HG03159 (cell line): ENCODE data around the gene DOCK1.
"Not testable (repeated sequence)": the region's sequence is repeated elsewhere in the genome, so short reads cannot be mapped to it uniquely, and the experiment has no call there.

Experiments used
- ATAC-seq: cut with Tn5 transposase; IDR thresholded peaks from one replicate; pipeline ENCODE4 v1.9.1; 2021; ENCODE audit warnings: mild to moderate bottlenecking, moderate library complexity; ENCODE audit not compliant: unreplicated experiment

DOCK1 gene

DNA sequence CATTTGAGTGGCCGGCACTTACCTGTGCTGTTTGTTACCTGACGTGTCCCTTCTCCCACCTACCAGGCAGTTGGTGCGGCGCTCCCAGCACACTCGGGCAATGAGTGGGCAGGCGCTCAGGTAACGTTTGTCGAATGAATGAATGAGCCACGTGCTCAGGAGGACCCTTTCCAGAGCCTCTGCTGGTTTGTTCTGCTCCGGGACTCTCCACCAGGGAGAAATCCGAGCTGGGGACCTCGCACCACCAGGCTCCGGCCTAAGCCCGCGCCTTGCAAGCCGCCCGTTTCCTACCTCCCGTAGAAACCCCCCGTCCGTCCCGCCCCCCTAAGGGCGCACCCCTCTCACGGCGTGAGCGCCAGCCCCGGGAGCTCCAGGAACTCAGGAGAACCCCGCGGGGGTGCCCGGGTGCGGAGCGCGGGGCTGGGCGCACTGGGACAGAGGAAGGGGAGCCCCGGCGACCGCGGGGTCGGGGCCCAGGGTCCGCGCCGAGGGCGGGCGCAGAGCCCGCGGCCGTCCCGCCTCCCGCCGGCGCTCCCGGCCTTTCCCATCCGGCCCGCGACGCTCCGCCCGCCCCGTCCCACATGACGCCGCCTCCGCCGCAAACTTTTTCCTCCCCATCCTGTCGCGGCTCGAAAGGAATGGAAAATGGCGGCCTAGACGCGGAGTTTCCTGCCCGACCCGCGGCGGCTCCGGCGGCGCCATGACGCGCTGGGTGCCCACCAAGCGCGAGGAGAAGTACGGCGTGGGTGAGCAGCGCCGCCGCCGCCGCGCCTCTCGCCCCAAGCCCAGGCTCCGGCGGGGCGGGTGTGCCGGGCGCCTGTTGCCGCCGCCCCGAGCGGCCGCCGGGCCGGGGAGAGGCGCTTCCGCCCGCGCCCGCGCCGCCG lies at the start of gene DOCK1:
TSS of gene DOCK1 (plus strand) at position 611 of the 884 bp plus-strand sequence. CDS start at position 701, 90 bp downstream.
- no peak for ATAC-seq

DNA sequence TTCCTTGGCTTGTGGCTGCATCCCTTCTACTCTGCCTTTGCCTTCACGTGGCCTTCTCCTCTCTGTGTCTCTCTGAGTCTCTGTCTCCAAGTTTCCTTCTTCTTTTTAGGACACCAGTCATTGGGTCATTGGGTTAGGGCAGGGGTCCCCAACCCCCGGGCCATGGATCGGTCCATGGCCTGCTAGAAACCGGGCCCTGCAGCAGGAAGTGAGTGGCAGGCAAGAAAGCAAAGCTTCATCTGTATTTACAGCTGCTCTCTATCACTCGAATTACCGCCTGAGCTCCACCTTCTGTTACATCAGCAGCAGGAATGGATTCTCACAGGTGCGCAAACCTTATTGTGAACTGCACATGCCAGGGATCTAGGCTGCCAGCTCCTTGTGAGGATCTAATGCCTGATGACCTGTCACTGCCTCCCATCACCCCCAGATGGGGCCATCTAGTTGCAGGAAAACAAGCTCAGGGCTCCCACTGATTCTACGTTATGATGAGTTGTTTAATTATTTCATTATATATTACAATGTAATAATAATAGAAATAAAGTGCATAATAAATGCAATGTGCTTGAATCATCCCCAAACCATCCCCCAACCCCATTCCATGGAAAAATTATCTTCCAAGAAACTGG lies 47.9 kb upstream of the DOCK1 start:
- no peak for ATAC-seq

DNA sequence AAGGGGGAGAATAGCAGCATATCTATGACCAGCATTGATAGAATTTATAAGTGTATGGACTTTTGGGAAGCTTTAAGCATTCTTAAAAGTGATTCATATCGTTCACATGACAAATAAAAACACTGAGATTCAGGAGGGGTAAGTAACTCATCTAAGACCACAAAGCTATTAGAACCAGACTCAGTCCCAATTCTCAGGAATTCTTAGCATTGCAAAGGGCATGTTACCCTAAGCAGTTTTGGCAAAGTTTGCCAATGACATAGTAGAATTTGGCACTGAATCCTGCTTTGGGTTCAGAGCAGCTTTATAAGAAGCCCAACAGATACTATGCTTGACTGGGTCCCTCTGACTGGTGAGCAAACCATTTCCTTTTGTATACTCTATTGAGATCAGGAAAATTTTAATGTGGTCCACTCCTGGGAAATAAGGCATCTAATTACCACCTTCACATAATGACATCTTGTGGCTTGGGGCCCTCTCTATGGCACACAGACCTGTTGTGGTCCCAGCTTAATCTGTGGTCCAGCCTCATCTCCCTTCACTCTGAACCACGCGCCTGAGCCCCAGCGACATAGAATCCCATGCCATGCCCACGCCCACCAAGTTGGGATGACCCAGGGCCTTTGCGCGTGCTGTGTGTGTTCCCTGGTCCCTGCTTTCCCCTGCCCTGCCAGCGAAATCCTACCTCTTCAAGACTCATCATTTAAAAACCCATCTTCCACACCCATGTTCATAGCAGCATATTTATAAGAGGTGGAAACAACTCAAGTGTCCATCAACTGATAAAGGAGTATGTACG lies 37.5 kb upstream of the DOCK1 start:
- ATAC-seq: no peak

DNA sequence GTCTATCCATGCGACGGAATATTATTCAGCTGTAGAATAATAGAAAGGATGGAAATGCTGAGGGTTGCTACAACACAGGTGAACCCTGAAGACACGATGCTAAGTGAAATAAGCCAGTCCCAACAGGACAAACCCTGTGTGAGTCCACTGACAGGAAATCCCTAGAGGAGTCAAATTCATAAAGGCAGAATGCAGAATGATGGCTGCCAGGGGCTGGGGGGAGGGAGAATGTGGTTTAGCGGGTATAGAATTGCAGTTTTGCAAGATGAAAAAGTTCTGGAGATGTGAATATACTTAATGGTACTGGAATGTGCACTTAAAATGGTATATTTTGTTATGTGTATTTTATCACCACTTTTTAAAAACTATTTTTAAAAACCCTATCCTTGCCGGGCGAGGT lies 36.9 kb upstream of the DOCK1 start:
- ATAC-seq: no peak

DNA sequence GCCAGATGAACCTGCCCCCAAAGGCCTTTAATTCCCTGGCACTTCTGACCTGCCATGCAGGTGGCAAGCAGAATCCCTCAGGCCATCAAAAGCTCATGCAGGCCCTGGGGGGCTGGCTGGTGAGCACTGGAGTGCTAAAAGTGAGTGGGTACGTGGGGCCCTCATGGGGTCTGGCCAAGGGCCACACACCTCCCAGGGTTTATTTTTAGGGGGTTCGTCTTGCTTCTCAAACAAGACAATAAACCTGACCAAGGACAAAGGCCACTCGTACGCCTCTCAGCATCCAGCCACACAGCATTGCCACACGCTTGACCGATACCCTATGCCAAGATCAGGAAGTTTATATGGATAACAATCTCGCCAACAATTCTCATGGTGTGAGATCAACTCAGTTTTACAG lies 33.1 kb upstream of the DOCK1 start:
- no peak for ATAC-seq

DNA sequence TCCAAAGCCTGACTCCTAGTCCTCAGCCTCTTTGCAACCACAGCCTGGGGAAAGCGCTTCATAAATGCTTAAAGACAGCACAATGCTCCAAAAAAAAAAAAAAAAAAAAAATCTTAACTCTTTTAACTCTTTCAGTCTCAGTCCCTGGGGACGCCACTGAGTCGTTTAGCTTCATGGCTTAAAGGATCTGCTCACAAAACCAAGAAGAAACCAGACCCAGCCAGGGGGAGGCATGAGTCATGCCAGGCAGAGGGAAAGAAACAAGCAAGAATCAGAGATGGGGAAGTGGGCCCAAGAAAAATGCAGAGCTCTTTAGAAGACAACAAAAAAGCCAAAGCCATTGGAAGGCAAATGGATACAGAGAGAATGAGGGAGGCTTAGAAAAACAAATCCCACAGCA lies 32.5 kb upstream of the DOCK1 start:
- ATAC-seq: no peak

DNA sequence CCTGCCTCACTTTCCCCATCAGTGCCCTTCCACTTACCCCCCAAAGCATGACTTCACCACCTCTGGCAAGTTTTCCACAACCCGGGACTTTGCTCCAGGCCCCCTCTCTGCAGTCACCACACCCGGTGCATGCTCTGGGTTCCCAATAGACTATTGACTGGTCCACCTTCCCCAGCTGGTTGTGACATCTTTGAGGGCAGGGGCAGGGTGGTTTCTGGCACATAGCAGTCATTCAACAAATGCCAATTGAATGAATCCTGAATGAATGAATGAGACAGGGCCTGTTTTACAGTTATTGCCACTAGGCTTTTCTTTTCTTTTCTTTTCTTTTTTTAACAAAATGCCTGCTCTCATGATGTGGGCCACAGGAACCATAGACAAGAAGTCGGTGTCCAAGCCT lies 28.8 kb upstream of the DOCK1 start:
- ATAC-seq: no peak

DNA sequence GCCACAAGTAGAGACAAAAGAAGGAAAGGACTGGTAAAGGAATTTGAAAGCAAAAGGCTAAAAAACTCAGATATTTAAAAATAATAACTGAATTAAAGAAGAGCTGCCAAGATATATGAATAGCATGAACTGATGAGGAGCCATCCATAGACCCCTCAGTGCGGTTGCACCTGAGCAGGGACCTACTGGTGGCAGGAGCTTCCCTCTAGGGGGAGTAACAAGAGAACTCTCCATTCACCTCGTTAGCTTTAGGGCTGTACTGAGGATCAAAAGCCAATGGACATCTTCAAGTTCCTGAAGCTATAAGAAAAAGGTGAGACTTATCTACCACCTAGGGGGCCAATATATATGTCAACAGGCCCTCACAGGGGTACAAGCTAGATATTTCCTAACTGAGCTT lies 27.8 kb upstream of the DOCK1 start:
- ATAC-seq: no peak

DNA sequence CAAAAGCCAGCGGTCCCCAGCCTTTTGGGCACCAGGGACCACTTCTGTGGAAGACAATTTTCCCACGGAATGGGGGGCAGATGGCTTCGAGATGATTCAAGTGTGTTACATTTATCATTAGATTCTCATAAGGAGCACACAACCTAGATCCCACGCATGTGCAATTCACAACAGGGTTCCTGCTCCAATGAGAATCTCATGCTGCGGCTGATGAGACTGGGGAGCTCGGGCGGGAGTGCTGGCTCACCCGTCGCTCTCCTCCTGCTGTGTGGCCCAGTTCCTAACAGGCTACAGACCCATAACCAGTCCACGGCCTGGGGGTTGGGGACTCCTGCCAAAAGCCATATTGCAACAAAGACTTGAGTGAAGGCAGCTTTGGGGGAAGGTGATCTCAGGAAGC lies 26.6 kb upstream of the DOCK1 start:
- ATAC-seq: no peak

DNA sequence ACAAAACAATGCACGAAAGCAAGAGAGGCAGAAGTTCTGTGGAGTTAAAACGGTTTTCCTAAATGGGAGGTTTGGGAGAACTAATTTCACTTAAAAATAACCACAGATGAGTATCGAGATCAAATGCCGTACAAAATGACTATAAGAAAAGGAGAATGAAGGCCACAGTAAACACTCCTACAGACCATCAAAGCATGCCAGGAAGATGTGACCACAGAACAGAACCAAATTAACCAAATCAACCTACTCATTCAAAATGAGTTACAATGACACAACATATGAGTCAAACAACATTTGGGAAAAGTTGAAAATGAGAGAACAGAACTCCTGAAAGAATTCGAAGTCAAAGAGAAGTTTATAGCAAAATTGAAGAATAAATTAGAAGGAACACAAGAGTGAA lies 24.3 kb upstream of the DOCK1 start:
- ATAC-seq: no peak

DNA sequence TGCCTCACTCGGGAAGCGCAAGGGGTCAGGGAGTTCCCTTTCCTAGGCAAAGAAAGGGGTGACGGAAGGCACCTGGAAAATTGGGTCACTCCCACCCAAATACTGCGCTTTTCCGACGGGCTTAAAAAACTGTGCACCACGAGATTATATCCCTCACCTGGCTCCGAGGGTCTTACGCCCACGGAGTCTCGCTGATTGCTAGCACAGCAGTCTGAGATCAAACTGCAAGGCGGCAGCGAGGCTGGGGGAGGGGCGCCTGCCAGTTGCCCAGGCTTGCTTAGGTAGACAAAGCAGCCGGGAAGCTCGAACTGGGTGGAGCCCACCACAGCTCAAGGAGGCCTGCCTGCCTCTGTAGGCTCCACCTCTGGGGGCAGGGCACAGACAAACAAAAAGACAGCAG lies 23.2 kb upstream of the DOCK1 start:
- not testable (repeated sequence) for ATAC-seq

DNA sequence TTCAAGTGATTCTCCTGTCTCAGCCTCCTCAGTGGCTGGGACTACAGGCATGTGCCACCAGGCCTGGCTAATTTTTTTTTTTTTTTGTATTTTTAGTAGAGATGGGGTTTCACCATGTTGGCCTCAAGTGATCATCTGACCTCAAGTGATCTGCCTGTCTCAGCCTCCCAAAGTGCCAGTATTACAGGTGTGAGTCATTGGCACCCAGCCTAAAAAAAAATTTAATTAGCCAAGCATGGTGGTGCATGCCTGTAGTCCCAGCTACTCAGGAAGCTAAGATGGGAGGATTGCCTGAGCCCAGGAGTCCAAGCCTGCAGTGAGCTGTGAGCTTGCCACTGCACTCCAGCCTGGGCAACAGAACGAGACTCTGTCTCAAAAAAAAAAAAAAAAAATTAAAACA lies 16.8 kb upstream of the DOCK1 start:
- not testable (repeated sequence) for ATAC-seq

DNA sequence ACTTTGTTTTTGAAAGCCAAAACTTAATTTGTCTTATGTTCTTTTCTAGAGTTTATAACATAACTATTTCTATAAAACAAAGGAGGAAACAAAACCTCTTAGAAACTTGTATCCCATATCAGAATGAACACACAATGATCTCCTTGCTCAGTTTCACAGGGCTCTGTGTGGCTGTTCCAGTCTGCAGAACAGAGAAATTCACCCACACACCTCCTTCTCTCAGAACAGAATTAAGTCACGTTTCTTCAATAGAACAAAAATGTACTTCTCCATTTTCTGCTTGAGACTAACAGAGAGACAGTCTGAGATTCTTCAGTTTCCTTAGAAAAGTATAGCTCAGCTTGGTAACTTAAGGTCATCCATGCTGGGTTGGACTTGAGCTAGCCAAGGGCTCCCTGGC lies 15.8 kb upstream of the DOCK1 start:
- ATAC-seq: no peak

DNA sequence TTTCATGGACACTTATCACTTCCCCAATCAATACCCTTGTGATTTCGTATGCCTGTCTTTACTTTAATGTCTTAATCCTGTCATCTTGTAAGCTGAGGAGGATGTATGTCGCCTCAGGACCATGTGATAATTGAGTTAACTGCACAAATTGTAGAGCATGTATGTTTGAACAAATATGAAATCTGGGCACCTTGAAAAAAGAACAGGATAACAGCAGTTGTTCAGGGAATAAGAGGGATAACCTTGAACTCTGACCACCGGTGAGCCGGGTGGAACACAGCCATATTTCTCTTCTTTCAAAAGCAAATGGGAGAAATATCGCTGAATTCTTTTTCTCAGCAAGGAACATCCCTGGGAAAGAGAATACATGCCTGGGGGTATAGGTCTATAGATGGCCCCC lies 14.4 kb upstream of the DOCK1 start:
- ATAC-seq: not testable (repeated sequence)

DNA sequence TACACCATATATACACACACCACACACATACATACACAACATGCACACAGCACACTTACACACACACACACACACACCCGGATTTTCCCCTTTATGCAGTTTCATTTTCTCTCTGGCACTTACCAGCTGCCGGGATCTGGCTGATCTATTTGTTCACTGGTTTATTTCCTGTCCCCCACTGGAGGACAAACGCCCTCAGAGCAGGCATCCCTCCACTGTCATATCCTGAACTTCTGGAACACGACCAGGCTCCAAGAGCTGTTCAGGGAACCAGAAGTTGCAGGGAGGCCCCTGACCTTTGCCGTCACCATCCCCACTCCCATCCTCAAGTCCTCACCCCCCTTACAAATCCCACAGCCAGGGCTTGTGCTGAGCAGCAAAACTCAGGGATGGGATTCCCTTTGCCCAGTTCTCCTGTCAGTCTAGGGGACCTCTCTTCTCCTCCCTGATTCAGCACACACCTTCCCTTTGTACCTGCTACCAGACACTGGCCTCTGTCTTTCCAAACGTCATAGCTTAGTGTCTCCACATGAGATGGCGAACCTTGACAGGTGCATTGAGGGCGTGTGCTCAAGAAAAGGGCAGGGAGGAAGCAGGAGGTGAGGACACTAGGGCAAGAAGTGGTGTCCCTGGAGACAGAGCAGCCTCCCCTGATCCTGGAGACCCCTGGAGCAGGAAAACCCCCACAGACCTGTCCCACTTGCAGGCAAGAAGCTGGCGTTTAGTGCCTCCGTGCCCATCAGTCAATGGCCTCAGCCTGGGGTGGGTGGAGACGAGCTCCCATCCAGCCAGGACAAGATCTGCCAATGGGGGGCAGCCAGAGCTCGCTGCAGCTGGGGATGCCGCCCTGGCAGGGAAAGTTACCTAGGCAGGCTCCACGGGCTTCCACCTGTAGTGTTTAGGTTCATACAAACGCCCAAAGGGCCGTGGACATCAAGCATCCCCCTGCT lies 12.7 kb upstream of the DOCK1 start:
- ATAC-seq: no peak

DNA sequence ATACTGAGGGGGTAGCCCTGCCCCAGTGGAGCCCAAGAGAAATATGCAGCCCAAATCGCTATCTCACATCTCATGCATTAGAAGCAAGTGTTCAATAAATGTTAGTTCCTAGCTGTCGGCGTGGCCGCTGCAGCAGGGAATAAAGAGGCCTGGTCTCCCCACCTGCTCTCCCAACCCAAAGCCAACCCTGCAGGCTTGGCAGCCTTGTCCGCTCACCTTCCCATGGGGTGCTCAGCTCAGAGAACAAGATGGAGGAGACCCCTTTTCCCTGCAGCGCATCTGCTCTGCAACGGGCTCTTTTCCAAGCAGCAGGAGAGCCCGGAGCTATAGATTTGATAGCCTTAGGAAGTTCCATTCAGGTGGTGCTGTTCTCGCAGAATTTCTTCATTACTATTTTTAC lies 12.0 kb upstream of the DOCK1 start:
- no peak for ATAC-seq

DNA sequence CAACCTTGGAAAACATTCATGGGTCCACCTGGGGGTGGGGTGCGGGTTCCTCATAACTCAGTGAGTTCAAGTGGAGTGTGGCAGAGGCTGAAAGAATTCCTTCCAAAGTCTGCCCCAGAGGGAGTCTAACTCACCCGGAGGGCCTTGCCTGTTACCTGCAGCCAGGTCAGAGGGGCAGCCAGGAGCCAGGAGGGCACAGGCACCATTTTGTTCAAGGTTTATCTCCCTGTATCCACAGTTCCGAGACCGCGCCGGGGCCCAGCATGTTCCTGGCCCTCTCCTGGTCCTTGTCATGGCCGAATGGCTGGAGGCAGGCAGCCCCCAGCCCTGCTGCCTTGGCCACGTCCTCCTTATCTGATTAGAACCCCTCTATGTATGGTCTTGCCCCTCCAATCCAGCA lies 11.4 kb upstream of the DOCK1 start:
- no peak for ATAC-seq

DNA sequence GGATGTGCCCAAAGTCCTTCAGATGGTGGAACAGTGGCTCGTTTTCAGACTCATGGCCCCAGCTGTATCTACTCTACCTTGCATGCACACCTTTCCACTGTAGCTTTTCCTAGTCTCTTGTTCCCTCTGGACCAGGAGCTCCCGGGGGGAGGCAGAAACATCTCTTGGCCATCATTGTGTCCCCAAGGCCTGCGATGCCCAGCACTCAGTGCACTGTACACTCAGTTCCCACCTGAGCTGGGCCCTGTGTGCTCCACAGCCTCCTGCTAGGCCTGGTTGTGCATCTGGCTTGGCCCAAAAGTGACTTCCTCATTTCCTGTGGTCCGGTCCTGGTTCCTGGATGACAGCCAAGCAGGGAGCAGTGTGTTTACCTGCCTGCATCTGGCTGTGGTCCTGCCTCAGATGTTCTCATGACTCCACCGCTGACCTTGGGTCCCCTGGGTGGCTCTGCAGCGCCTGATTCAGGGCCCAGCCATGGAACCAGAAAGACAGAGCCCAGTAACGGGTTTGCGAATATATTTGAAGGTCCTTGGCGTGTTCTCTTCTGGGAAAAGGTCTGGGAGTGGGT lies 9.9 kb upstream of the DOCK1 start:
- no peak for ATAC-seq

DNA sequence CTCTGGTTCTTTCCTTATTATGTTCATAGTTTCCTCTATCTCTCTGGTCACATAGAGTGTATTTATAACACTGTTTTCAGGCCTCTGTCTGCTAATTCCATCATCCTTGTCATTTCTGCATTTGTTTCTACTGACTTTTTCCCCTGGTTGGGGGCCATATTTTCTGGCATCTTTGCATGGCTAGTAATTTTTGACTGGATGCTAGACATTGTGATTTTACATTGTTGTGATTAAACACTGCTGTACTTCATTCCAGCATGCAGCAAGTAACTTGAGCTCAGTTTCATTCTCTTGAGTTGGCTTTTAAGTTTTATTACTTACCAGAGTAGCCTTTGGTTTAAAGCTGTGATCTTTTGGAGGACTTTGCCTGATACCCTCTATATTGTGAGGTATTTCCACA lies 6.8 kb upstream of the DOCK1 start:
- ATAC-seq: no peak

DNA sequence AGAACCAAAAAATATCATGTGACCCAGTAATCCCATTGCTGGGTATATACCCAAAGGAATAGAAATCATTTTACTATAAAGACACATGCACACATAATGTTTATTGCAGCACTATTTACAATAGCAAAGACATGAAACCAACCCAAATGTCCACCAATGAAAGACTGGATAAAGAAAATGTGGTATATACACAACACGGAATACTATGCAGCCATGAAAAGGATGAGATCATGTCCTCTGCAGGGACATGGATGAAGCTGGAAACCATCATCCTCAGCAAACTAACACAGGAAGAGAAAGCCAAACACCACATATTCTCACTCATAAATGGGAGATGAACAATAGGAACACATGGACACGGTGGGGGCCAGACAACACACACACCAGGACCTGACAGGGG lies 5.7 kb upstream of the DOCK1 start:
- ATAC-seq: not testable (repeated sequence)
